Activated T-helper 2 cell treated with anti-CD3 and anti-CD28 coated beads, Interferon-gamma antibody, Interleukin-2, Interleukin-4, amounts not matched to agents 10 μg/mL and 5 μg/mL and 100 μg/mL, durations not matched to agents 14 hours and 24 hours and 36 hours (primary cell): ENCODE measurements around the gene ARID3A. TPM values are rescaled to one million over a fixed set of nuclear protein-coding genes. Genes with fewer than 3 reads are reported as not detected.
"Not testable (repeated sequence)": the region's sequence is repeated elsewhere in the genome, so short reads cannot be mapped to it uniquely, and the experiment has no call there.

Experiments
- DNase-seq: peaks from one replicate; pipeline ENCODE4 v3.0.0; 2021; ENCODE audit warnings: low spot score
- H3K27ac Mint-ChIP-seq: one replicate; pipeline ENCODE4 v1.8.0; 2021; ENCODE audit warnings: mixed read lengths
- H3K27me3 Mint-ChIP-seq: one replicate; pipeline ENCODE4 v1.8.0; 2021; ENCODE audit warnings: low read depth, mixed read lengths
- H3K36me3 Mint-ChIP-seq: one replicate; pipeline ENCODE4 v1.8.0; 2021; ENCODE audit warnings: low read depth, mixed read lengths
- H3K4me1 Mint-ChIP-seq: one replicate; pipeline ENCODE4 v1.8.0; 2021; ENCODE audit warnings: low read depth, mixed read lengths
- H3K4me3 Mint-ChIP-seq: one replicate; pipeline ENCODE4 v1.8.0; 2021; ENCODE audit warnings: low read depth, mild to moderate bottlenecking, moderate library complexity, mixed read lengths
- H3K9me3 Mint-ChIP-seq: one replicate; pipeline ENCODE4 v1.8.0; 2021; ENCODE audit warnings: mixed read lengths
- intact Hi-C: fragments of 100-400 bp; cut with micrococcal nuclease; formaldehyde crosslinking; loops from one replicate; pipeline ENCODE4 v1.15.1; 2023
- total RNA-seq: library from RNA; stranded (reverse); gene quantifications from 2 replicates; pipeline ENCODE4 v1.2.3, GENCODE V29; 2022

ARID3A gene
- total RNA-seq, 1 donor from 2014 or later, result 42.0 TPM

DNA sequence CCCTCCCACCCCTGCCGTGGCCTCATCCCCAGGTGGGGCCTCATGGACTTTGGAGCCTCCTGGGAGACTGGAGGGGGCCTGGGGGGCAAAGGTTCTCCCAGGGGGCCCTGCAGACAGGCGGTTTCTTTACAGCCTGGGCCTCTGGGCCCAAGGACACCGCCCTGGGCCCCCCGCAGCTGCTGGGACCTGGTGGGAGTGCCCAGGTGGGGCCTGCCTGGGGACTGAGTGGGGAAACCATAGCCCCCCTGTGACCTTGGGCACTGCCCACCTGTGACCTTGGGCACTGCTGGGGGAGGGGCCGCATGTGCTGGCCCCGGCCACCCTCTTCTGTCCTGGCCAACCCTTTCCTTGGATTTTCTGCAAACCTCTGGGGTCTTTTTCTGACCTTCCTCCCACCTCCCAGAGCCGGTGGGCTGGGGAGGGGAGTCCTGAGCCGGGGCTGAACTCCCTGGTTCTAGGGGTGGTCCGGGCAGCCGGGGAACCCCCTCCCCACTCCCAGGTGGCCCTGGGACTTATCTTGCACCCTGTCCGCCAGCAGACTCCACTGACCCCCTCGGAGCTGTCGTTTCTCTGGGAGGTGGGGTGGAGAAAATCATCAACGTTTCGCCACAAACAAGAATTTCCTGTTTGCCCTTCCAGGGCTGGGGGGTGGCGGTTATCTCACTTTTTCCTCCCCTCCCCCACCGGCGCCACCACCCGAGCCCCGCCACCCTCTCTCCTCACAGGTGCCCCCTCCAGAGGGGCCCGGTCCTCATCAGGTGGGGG is 27.0 kb downstream of the ARID3A start:
- Mint-ChIP-seq H3K36me3 (no peaks in the 10 kb centered on the region), H3K27me3 (no peaks in the 10 kb centered on the region), H3K4me1 (peaks cover 1% of the 10 kb centered on the region), H3K4me3 (peak overlapping the region; percentile 13), H3K9me3 (no peaks in the 10 kb centered on the region), H3K27ac (no peak overlapping the region)
- no peak for DNase-seq
- intact Hi-C loops, result no loop called here

DNA sequence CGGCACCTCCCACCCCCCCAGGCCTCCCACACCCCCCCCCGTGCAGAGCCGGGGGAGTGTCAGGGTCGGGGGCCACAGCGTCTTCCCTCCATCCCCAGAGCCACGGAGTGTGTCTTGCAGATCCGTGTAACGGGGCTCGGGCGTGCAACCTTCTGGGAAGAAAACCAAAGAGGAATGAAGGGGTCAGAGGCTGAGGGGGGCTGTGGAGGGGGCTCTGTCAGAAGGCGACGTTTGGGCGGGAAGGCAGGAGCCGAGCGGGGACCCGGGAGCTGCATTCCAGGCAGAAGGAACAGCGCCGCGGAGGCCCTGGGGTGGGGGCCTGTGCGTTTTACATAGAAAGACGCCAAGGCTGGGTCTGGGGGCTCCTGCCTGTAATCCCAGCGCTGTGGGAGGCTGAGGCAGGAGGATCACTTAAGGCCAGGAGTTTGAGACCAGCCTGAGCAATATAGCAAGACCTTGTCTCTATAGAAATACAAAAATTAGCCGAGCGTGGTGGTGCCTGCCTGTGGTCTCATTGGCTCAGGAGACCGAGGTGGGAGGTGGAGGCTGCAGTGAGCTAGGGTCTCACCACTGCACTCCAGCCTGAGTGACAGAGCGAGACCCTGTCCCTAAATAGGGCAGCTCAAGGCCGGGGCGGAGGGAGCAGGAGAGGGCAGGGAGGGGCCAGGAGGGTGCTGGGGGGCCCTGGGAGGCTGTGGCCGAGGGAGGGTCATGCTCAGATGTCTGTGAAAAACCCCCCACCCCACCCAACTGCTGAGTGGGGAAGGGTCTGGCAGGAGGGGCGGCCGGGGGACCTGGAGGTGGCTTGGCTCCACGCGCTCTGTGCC is 27.8 kb downstream of the ARID3A start:
- no peak for DNase-seq
- Mint-ChIP-seq H3K27me3 (no peaks in the 10 kb centered on the region), H3K4me1 (peaks cover 1% of the 10 kb centered on the region), H3K4me3 (no peak overlapping the region), H3K36me3 (no peaks in the 10 kb centered on the region), H3K9me3 (no peaks in the 10 kb centered on the region), H3K27ac (no peak overlapping the region)
- intact Hi-C loops, result no loop called here

GRCh38 chr19:954272-954671 is 28.4 kb downstream of the ARID3A start:
- no peak for DNase-seq
- intact Hi-C loops, result no loop called here
- H3K4me3 Mint-ChIP-seq, result no peak overlapping the region
- H3K4me1 Mint-ChIP-seq, result peaks cover 4% of the 10 kb centered on the region
- no peaks in the 10 kb centered on the region for H3K9me3 Mint-ChIP-seq
- H3K27me3 Mint-ChIP-seq, result no peaks in the 10 kb centered on the region
- H3K27ac Mint-ChIP-seq, result no peak overlapping the region
- no peaks in the 10 kb centered on the region for H3K36me3 Mint-ChIP-seq

DNA sequence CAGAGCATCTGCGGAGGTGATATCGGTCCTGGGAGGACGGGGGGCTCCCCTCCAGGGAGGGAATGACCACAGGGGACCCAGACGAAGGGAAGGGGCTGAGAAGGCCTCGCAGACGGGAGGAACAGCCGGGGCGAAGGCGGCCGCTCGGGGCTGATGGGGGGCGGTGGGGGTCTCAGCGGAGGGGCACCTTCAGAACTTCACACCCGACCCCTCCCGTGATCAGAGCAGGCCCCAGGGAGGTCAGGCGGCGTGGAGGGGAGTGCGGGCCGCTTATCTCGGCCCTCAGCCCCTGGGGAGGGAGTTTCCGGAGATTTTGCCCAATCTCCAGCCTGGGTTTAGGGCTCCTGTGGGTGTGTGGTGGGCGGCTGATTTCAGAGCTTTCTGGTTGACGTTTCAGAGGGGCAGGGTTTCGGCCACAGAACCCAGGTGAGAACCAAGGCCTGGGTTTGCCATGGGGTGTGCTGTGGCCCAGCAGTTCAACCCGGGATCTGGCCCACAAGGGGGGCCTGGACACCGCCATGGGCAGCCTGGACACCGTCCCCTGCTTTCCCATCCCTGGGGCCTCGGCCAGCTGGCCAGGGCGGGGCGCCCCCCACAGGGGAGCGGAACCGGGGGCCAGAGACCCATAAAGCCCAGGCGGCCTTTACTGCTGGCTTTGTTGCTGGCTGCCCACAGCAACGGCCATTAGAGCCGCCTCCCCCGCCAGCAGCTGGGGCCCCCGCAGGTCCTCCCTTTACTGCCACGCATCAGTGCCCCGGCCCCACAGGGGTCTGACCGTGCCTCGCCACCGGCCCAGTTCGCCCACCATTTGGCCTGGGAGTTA is 29.0 kb downstream of the ARID3A start:
- intact Hi-C loops, result no loop called here
- Mint-ChIP-seq H3K4me3 (no peak overlapping the region), H3K9me3 (no peaks in the 10 kb centered on the region), H3K4me1 (peaks cover 4% of the 10 kb centered on the region), H3K27ac (no peak overlapping the region), H3K36me3 (no peaks in the 10 kb centered on the region), H3K27me3 (no peaks in the 10 kb centered on the region)
- no peak for DNase-seq

DNA sequence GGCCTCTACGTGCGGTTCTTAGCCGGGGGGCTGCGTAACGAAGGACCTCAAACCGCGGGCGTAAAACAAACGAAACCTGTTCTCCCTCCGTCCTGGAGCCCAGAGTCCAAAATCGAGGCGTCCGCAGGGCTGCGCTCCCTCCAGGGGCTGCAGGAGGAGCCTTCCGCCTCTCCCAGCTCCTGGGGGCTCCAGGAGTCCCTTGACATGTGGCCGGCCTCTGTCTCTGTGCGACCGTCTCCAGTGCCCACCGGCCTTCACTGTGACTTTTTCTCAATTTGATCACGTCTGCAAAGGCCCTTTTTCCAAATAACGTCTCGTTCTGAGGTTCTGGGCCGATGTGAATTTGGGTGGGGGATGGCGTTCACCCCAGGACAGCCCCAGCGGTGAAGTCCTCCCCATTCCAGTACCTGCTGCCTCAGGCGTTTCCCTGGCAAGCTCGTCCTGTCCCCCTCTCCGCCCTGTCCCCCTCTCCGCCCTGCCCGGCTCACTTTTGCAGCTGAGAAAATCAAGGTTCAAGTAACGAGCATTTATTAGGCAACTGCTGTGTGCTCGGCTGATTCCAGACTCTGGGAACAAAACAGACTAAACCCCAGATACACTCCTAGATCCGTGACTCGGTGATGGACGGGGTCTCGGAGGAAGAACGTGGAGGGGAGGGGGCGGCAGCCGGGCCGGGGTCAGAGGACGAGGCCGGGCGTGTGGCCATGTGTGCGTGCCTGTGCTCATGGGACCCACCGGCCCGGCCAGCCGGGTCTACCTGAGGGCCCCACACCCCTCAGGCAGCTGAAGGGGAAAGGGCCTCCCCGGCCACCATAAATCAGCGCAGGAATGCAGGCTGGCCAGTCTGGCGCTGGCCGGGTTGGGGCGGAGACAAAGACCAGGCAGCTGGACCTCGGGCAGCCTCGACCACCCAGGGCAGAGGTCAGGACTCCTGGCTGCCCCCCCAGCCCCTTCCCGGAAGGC is 30.2 kb downstream of the ARID3A start:
- H3K27me3 Mint-ChIP-seq, result no peaks in the 10 kb centered on the region
- no peaks in the 10 kb centered on the region for H3K9me3 Mint-ChIP-seq
- DNase-seq, result no peak
- peaks cover 2% of the 10 kb centered on the region for H3K4me1 Mint-ChIP-seq
- no peak overlapping the region for H3K4me3 Mint-ChIP-seq
- no peak overlapping the region for H3K27ac Mint-ChIP-seq
- no peaks in the 10 kb centered on the region for H3K36me3 Mint-ChIP-seq
- intact Hi-C loops, result no loop called here

DNA sequence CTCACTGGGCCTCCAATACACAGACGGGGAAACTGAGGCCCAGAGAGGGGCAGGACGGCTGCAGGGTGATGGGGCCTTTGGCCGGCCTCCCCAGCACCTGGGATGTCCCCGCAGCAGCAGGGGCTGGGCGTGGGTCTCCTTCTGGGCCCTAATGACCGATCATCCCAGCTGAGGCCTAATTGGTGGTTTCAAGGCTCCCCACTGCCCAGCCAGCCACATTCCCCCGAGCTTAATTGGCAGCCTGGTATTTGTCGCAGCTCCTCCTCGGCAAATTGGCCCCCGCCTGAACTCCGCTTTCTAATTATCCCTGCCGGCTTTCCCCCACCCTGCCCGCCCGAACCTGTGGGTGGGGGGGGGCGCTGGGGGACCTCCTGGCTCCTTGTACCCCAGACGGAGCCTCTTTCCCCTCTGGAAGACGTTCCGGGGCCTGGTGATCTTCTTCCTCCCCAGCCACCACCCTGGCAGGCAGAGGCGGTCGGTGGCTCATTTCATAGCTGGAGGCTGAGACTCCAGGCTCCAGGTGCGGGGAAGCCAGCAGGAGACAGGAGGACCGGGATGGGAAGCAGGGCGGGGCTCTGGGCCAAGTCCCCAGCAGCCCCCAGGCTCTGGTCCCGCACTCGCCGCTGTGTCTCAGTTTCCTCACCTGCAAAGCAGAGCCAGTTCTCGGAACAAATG is 31.1 kb downstream of the ARID3A start:
- Mint-ChIP-seq H3K4me3 (no peak overlapping the region), H3K9me3 (no peaks in the 10 kb centered on the region), H3K4me1 (peaks cover 3% of the 10 kb centered on the region), H3K27ac (no peak overlapping the region), H3K36me3 (no peaks in the 10 kb centered on the region), H3K27me3 (no peaks in the 10 kb centered on the region)
- intact Hi-C loops, result no loop called here
- DNase-seq, result no peak

DNA sequence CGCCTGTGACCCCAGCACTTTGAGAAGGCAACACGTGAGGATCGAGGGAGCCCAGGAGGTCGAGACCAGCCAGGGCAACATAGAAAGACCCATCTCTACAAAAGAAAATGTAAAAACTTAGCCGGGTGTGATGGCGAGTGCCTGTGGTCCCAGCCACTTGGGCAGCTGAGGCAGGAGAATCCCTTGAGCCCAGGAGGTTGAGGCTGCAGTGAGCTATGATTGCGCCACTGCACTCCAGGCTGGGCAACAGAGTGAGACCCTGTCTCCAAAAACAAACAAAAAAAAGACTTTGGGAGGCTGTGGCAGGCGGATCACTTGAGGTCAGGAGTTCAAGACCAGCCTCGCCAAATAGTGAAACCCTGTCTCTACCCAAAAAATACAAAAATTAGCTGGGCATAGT is 31.7 kb downstream of the ARID3A start:
- H3K36me3 Mint-ChIP-seq, H3K27me3 Mint-ChIP-seq, intact Hi-C loops, H3K4me3 Mint-ChIP-seq, H3K27ac Mint-ChIP-seq, DNase-seq, H3K9me3 Mint-ChIP-seq, H3K4me1 Mint-ChIP-seq: not testable (repeated sequence)

- intact Hi-C loops, result no loop called here
- H3K4me1 Mint-ChIP-seq, result peaks cover 7% of the 10 kb centered on the region
- no peaks in the 10 kb centered on the region for H3K9me3 Mint-ChIP-seq
- peak overlapping the region; percentile 22 for H3K27ac Mint-ChIP-seq
- H3K27me3 Mint-ChIP-seq, result no peaks in the 10 kb centered on the region
- no peak for DNase-seq
- H3K36me3 Mint-ChIP-seq, result peaks cover 3% of the 10 kb centered on the region
- H3K4me3 Mint-ChIP-seq, result no peak overlapping the region
Observed at GRCh38 chr19:958967-959855, 33.4 kb downstream of the ARID3A start.

GRCh38 chr19:960020-960419 is 34.2 kb downstream of the ARID3A start:
- H3K4me3 Mint-ChIP-seq, result no peak overlapping the region
- intact Hi-C loops, result no loop called here
- no peak overlapping the region for H3K27ac Mint-ChIP-seq

GRCh38 chr19:960601-960938 is 34.7 kb downstream of the ARID3A start:
- no peaks in the 10 kb centered on the region for H3K9me3 Mint-ChIP-seq
- H3K36me3 Mint-ChIP-seq, result peaks cover 11% of the 10 kb centered on the region
- no peak overlapping the region for H3K27ac Mint-ChIP-seq
- H3K4me3 Mint-ChIP-seq, result no peak overlapping the region
- intact Hi-C loops, result no loop called here
- H3K4me1 Mint-ChIP-seq, result peaks cover 7% of the 10 kb centered on the region
- H3K27me3 Mint-ChIP-seq, result no peaks in the 10 kb centered on the region
- DNase-seq, result no peak

More at GRCh38 chr19:960020-960419, 34.2 kb downstream of the ARID3A start:
- no peaks in the 10 kb centered on the region for H3K27me3 Mint-ChIP-seq
- no peak for DNase-seq
- H3K4me1 Mint-ChIP-seq, result peaks cover 7% of the 10 kb centered on the region
- peaks cover 6% of the 10 kb centered on the region for H3K36me3 Mint-ChIP-seq
- no peaks in the 10 kb centered on the region for H3K9me3 Mint-ChIP-seq
